GM21529 (cell line): Measurements from ENCODE around the gene ROBO4.

Source experiments
- ATAC-seq: cut with Tn5 transposase; IDR thresholded peaks from one replicate; pipeline ENCODE4 v1.9.1; 2021; ENCODE audit not compliant: unreplicated experiment

ROBO4 gene

GRCh38 chr11:124875401-124875800 lies 22.3 kb downstream of the ROBO4 start:
- ATAC-seq = no peak

- no peak for ATAC-seq
Observed at GRCh38 chr11:124874571-124875255, 23.0 kb downstream of the ROBO4 start.

DNA sequence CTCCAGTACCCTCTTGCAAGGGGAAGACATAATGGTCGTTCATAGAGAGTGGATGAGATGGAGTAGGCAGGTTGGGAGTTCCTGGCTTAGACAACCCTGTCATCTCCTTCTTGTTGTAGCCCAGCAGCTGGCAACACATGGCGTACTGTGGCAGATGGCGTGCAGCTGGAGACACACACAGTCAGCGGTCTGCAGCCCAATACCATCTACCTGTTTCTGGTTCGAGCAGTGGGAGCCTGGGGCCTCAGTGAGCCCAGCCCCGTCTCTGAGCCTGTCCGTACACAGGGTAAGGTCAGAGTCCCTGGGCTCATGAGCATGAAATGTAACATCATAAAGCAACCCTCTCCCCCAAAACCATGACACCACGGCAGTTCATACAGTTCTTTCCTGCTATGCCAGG lies 23.7 kb downstream of the ROBO4 start:
- no peak for ATAC-seq

- ATAC-seq = no peak
Observed at GRCh38 chr11:124872741-124873140, 24.9 kb downstream of the ROBO4 start.

DNA sequence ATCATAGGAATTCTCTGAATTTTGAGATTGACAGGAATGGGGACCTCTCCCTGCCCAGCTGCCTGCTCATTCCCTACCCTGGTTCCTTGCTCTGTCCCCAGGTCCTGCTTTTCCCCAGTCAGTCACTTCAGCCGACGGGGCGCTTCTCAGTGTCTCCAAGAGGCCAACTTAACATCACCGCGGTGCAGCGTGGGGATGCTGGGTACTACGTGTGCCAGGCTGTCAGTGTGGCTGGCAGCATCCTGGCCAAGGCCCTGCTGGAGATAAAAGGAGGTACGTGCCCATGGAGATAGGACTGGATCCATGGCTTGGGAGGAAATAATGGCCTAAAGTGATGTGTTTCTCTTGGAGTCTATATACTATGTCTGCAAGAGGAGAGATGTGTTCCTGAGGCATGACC lies 25.4 kb downstream of the ROBO4 start:
- no peak for ATAC-seq

DNA sequence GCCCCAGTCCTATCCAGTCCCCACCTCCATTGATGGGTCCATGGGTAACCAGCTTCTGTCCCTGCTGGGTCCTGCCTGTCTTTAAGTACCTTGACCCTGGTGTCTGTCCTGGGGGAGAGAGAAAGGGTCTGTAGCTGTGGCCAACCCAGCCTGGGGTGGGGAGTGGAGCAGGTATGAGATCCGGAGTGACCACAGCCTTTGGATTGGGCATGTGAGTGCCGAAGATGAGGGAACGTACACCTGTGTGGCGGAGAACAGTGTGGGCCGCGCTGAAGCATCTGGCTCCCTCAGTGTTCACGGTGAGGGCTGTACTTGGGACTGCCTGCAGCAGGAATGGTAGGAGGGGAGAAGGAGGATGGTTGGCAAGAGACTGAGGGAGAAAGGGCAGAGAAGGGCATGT lies 27.2 kb downstream of the ROBO4 start:
- no peak for ATAC-seq

GRCh38 chr11:124869856-124870387 lies 27.7 kb downstream of the ROBO4 start:
- ATAC-seq = no peak

DNA sequence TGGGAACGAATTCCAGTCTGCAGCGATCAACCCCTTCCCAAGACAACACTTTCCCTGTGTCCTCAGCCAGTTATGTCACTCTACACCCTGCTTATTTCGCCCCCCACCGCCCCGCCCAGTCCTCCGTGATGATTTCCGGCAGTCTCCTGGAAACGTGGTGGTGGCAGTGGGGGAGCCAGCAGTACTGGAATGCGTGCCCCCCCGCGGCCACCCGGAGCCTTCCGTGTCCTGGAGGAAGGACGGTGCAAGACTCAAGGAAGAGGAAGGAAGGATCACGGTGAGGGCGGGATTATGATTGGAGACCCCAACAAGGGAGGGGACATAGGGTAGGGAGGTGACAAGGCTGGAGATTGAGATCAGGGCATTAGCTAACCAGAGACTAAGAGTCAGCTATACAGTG lies 28.3 kb downstream of the ROBO4 start:
- no peak for ATAC-seq

- ATAC-seq = no peak
Observed at GRCh38 chr11:124868331-124869274, 29.1 kb downstream of the ROBO4 start.

DNA sequence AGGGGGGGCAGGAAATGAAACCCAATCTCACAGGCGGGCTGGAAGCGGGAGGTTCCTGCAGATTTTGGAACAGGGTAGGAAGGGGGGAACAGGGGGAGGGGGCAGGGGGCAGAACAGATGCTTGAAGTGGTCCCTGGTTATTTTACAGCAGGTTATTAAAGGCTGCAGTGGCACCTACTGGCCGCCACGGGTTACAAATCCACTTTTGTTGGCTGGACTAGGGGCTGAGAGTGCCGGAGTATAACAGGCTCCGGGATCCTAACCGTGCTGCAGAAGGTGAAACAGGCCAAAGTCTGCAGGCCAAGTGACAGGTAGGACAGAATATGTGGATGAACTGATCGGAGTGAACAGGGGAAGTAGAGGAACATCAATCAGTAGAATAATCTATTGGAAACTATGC lies 30.0 kb downstream of the ROBO4 start:
- no peak for ATAC-seq

DNA sequence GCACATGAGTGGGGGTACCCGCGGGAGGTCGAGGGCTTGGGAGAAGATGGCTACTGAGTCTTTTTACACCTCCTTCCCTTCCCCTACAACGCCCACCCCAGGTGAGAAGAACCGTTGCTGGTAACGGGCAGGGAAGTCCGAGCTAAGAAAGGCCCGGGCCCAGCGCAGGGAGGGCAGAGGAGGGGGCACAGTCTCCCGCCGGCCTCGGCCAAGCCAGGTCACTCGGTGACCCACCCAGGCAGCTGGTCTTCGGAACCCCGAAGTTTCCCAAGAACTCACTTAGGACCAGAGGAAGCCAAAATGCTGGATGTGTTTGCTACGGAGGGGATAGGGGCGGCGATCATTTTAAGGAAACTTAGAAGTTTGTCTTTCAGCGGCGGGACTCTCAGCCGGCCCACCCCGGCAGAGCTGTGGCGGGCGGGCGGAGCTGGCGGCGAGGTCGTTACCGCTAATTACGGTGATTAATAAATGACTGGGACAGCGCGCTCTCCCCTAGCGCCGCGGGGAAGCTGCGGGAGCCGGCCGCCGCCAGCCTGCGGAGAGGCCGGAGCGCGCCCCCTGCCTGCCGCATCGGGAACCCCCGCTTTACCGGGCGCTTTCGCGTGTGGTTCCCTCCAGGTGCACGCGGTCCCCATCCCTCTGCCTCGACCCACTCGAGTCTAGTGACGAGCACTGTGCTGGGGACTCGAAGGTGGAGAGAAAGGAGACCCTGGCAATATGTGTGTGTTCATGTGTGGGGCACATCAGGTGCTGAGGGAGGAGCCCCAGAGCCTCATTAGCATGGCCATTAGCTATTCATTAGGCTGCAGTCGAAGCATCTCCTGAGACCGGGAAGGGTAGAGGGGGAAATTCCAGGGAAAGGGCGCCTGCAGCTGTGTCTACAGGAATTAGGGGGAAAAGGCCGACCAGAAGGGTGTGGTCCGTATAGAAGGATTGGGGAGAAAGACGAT lies 31.5 kb downstream of the ROBO4 start:
- ATAC-seq = no peak

GRCh38 chr11:124865181-124865901 lies 32.3 kb downstream of the ROBO4 start, which contains the start of gene ROBO3:
TSS of gene ROBO3 (plus strand) at chr11:124865432. CDS start at chr11:124865578, 146 bp downstream.
- ATAC-seq = no peak

GRCh38 chr11:124864892-124865180 lies 32.8 kb downstream of the ROBO4 start:
- ATAC-seq = no peak

GRCh38 chr11:124864176-124864891 lies 33.3 kb downstream of the ROBO4 start:
- ATAC-seq = no peak

DNA sequence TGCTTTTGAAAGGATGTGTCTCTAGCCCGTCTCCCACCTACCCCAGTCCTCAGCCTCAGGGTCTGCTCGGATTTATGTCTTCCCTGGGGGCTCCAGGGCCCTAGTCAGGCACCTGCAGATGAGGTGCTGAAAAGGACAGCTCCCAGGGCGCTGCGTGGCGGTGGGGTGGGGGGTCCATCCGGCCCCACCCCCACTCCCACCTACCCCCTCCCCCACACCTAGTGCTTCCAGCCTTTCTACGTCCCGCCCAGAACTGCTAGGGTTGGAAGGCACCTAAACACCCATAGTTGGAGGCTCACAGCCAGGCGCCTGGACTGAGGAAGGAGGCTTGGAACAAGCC lies 33.9 kb downstream of the ROBO4 start:
- ATAC-seq = no peak

DNA sequence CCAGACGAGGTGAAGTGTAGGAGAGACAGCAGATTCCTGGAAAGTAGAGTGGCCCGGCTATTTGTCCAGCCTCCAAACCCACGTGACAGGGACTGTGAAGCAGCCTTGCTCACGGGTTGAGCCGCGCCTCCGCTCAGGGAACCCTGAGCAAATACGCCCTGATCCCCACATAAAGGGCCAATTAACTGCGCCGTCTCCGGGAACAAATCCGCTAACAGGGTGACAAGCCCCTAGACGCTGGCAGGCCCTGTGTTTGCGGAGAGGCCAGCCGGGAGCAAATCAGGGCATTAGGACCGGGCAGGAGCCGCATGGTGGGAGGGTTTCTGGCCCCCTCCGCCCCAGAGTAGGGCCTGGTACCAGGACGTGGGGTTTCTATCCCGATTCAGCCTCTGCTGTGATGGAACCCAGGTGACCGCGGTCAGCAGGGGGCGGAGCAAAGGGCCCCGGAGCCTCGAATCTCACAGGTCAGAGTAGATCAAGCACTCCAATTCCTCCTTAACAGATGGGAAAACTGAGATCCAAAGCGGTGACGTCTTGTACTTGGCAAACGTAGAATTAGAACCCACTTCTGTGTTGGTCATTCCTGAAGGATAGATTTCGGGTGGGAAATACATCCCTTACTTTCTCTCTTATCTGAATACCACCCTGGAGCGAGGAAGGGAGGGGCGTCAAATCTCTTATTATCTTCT lies 34.4 kb downstream of the ROBO4 start:
- no peak for ATAC-seq

DNA sequence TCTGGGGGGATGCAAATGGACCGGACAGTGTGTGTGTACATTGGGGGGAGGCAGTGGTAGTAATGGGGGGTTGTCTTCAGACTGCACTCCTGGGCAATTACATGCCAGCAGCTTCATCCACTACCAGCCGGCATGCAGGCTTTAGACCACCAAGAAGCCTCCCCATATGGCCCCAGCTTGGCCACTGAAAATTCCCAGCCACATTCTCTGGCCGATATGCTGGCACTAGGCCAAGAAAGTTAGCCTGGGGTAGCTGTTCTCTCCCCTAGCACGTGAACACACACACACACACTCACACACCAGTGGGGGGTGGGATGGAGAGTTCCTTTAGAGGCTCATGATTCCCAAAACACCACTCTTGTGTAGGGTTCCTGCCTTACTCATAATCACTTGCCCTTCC lies 36.0 kb downstream of the ROBO4 start:
- no peak for ATAC-seq

DNA sequence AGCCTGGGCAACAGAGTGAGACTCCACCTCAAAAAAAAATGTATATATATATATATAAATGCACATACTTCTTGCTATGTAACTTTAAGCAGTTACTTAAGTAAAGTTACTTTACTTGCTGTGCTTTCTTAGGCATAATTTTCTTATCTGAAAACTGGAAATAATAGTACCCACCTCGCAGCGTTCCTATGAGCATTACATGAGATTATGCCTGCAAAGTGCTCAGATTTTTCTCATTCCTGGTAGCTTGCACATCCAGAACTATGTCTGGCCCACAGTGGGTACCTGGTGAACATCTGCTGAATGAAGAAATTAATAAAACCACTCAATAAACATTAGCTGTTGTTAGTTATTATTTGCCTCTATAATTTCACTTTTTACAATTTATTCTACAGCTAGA lies 38.5 kb downstream of the ROBO4 start:
- no peak for ATAC-seq

DNA sequence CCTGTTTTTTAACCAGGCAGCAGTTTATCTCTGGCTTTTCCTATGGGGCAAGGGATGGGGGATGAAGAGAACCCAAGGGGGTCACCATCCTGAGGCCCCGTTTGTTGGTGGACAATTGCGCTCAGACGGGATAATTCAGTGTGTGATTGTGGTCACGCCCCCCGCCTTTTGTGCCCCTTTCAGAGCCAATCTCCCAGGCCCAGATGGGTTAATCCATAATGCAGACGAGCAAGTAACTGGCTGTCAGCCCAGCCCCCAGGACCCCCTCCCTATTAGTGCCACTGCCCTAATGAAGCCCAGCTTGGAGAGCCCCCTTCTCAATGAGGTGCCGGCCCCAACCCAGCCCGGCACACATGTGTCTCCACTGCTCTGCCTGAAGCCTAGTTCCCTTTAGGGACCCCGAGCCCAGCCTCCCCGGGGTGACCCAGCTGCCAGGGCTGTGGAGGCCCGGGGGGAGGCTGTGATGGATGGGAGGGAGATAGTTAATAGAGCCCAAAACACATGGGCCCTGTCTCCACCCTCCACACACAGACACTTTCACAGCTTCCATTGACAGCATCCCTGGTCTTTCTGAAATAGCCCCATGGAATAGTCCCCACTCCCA lies 51.5 kb downstream of the ROBO4 start:
- ATAC-seq = no peak
